NCI-H1105 (cell line): Measurements from ENCODE around the gene PEAR1.

Experiments used
- DNase-seq: peaks from one replicate; lab custom pipeline; 2025; lab: John Stamatoyannopoulos, UW

The PEAR1 gene

GRCh38 chr1:156939786-156940334 lies 46.3 kb downstream of the PEAR1 start:
- DNase-seq = no peak

GRCh38 chr1:156941675-156942074 lies 48.2 kb downstream of the PEAR1 start:
- DNase-seq = no peak

GRCh38 chr1:156942176-156942575 lies 48.7 kb downstream of the PEAR1 start:
- no peak for DNase-seq

GRCh38 chr1:156942576-156942975 lies 49.1 kb downstream of the PEAR1 start:
- no peak for DNase-seq

GRCh38 chr1:156943756-156944155 lies 50.2 kb downstream of the PEAR1 start:
- no peak for DNase-seq

GRCh38 chr1:156944268-156944667 lies 50.8 kb downstream of the PEAR1 start:
- no peak for DNase-seq

- no peak for DNase-seq
Measured at GRCh38 chr1:156944848-156945247, 51.3 kb downstream of the PEAR1 start.

GRCh38 chr1:156945881-156946661 lies 52.6 kb downstream of the PEAR1 start:
- no peak for DNase-seq

GRCh38 chr1:156947127-156947526 lies 53.6 kb downstream of the PEAR1 start:
- DNase-seq = no peak

- no peak for DNase-seq
Measured at GRCh38 chr1:156947818-156948525, 54.5 kb downstream of the PEAR1 start.

GRCh38 chr1:156948708-156949107 lies 55.2 kb downstream of the PEAR1 start:
- no peak for DNase-seq

GRCh38 chr1:156949127-156949526 lies 55.6 kb downstream of the PEAR1 start:
- DNase-seq = no peak

- DNase-seq = no peak
Measured at GRCh38 chr1:156951371-156951770, 57.9 kb downstream of the PEAR1 start.

GRCh38 chr1:156953571-156953970 lies 60.1 kb downstream of the PEAR1 start:
- DNase-seq = no peak

- no peak for DNase-seq
Measured at GRCh38 chr1:156956333-156956732, 62.8 kb downstream of the PEAR1 start.

- DNase-seq = no peak
Measured at GRCh38 chr1:156957634-156958033, 64.1 kb downstream of the PEAR1 start.

GRCh38 chr1:156958247-156958714 lies 64.8 kb downstream of the PEAR1 start:
- no peak for DNase-seq

GRCh38 chr1:156959414-156959813 lies 65.9 kb downstream of the PEAR1 start:
- no peak for DNase-seq

- no peak for DNase-seq
Measured at GRCh38 chr1:156959925-156960324, 66.4 kb downstream of the PEAR1 start.

GRCh38 chr1:156961709-156962108 lies 68.2 kb downstream of the PEAR1 start:
- DNase-seq = no peak

GRCh38 chr1:156963621-156964020 lies 70.1 kb downstream of the PEAR1 start:
- no peak for DNase-seq

GRCh38 chr1:156964441-156964840 lies 70.9 kb downstream of the PEAR1 start:
- no peak for DNase-seq
